Glutamatergic neuron (in vitro differentiated cells): ENCODE results near the gene SLAIN1. TPM values are rescaled to one million over a fixed set of nuclear protein-coding genes. Genes with fewer than 3 reads are reported as not detected.
"Not testable (repeated sequence)": the region's sequence is repeated elsewhere in the genome, so short reads cannot be mapped to it uniquely, and the experiment has no call there.

Source experiments
- DNase-seq: peaks from one replicate; pipeline ENCODE4 v3.0.0; 2022
- H3K27ac Mint-ChIP-seq: one replicate; pipeline ENCODE4 v1.8.0; 2020; ENCODE audit warnings: mild to moderate bottlenecking, mixed read lengths, inconsistent platforms; ENCODE audit not compliant: unreplicated experiment
- H3K27me3 Mint-ChIP-seq: one replicate; pipeline ENCODE4 v1.8.0; 2020; ENCODE audit warnings: mild to moderate bottlenecking, moderate library complexity, mixed read lengths, inconsistent platforms; ENCODE audit not compliant: unreplicated experiment
- H3K36me3 Mint-ChIP-seq: one replicate; pipeline ENCODE4 v1.8.0; 2020; ENCODE audit warnings: mild to moderate bottlenecking, mixed read lengths, inconsistent platforms; ENCODE audit not compliant: unreplicated experiment
- H3K4me1 Mint-ChIP-seq: one replicate; pipeline ENCODE4 v1.8.0; 2020; ENCODE audit warnings: mild to moderate bottlenecking, low read depth, mixed read lengths, inconsistent platforms; ENCODE audit not compliant: unreplicated experiment
- H3K4me3 Mint-ChIP-seq: one replicate; pipeline ENCODE4 v1.8.0; 2020; ENCODE audit warnings: mild to moderate bottlenecking, mixed read lengths, inconsistent platforms; ENCODE audit not compliant: unreplicated experiment
- H3K9me3 Mint-ChIP-seq: one replicate; pipeline ENCODE4 v1.8.0; 2020; ENCODE audit warnings: mild to moderate bottlenecking, moderate library complexity, mixed read lengths, inconsistent platforms; ENCODE audit not compliant: unreplicated experiment
- long read RNA-seq: library from polyadenylated mRNA; unstranded; transcript quantifications from one replicate; pipeline ENCODE4 v2.0.0, GENCODE V29; 2020; ENCODE audit not compliant: unreplicated experiment
- total RNA-seq: library from RNA; stranded (reverse); fragmentation: NEBNext Ultra II Directional; extraction: Animal tissue kit (Norgen Biotek cat#: 25700); gene quantifications from one replicate; pipeline ENCODE4 v1.2.1, GENCODE V29; 2021; ENCODE audit not compliant: unreplicated experiment
- TF ChIP-seq, protein P1 (sequence below): fragments of 200-600 bp; sonication (generic); IDR thresholded peaks from one replicate; pipeline ENCODE4 v1.5.0; 2021; ENCODE audit not compliant: partially characterized antibody, unreplicated experiment

SLAIN1 gene
- 120 TPM for total RNA-seq
- long read RNA-seq, partial matches to known transcripts, result 1 of 4 reads
- long read RNA-seq, other reads (novel, unspliced or antisense), result 3 of 4 reads

DNA sequence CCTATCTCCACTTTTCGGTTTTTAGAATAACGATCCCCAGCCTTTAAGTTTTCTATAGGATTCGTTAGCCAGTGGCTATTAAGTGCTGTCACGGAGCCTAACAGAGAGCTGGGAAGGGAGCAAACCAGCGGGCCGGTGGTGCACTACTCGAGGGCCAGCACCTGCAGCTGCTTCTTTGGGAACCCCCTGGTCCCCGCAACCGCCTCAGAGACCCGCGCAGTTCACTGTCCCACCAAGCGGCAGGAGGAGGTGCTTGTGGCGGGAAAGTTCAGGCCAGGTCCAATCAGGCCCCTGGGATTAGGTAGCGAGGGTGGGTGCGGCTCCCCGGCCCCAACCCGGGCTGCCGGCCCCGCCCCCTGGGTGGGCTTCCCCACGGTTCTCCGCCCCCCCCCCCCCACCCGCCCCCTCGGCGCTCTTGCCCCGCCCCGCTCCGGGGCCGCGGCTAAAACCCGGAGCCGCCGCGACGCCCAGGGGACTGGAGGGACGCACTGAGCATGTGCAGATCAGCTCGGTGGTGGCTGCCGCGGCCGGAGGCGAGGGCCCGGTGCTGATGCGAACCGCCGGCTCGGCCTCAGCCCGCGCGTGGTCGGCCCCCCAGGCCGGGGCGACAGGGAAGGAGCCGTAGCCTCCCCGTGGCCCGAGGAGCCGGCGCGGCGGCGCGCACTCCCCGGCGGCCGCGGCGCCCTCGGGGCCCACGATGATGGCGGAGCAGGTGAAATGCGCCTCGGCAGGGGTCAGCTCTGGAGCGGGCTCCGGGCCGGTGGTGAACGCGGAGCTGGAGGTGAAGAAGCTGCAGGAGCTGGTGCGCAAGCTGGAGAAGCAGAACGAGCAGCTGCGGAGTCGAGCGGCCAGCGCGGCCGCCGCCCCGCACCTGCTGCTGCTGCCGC is at the start of gene SLAIN1:
Gene SLAIN1 (plus strand): TSS at position 471 of the 887 bp plus-strand sequence. CDS start 227 bp downstream, at position 698.
- Mint-ChIP-seq H3K27ac (peak within 1 kb of the TSS; percentile 97), H3K27me3 (peaks cover 7% of the 10 kb centered on the region), H3K9me3 (peaks cover 12% of the 10 kb centered on the region), H3K4me1 (peaks cover 29% of the 10 kb centered on the region), H3K36me3 (no peaks in the 10 kb centered on the region), H3K4me3 (peak within 1 kb of the TSS; percentile 86)
- TF ChIP-seq, protein P1, sequence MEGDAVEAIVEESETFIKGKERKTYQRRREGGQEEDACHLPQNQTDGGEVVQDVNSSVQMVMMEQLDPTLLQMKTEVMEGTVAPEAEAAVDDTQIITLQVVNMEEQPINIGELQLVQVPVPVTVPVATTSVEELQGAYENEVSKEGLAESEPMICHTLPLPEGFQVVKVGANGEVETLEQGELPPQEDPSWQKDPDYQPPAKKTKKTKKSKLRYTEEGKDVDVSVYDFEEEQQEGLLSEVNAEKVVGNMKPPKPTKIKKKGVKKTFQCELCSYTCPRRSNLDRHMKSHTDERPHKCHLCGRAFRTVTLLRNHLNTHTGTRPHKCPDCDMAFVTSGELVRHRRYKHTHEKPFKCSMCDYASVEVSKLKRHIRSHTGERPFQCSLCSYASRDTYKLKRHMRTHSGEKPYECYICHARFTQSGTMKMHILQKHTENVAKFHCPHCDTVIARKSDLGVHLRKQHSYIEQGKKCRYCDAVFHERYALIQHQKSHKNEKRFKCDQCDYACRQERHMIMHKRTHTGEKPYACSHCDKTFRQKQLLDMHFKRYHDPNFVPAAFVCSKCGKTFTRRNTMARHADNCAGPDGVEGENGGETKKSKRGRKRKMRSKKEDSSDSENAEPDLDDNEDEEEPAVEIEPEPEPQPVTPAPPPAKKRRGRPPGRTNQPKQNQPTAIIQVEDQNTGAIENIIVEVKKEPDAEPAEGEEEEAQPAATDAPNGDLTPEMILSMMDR, result no peak
- DNase-seq, result peak; percentile 92

DNA sequence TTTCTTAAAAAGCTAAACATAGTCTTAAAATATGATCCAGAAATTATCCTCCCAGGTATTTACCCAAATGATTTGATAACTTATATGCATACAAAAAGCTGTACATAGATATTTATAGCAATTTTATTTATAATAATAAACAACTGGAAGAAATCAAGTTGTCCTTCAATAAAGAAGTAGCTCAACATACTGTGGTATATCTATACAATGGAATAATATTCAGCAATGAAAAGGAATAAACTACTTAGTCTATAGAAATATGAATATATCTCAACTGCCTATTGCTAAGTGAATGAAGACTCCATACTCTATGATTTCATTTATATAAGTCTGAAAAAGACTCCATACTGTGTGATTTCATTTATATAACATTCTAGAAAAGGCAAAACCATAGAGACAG is 47.1 kb upstream of the SLAIN1 start:
- no peaks in the 10 kb centered on the region for H3K4me1 Mint-ChIP-seq
- no peak overlapping the region for H3K4me3 Mint-ChIP-seq
- H3K27me3 Mint-ChIP-seq, result no peaks in the 10 kb centered on the region
- DNase-seq, result no peak
- TF ChIP-seq, protein P1, result no peak
- peaks cover 7% of the 10 kb centered on the region for H3K36me3 Mint-ChIP-seq
- no peak overlapping the region for H3K27ac Mint-ChIP-seq
- peaks cover 3% of the 10 kb centered on the region for H3K9me3 Mint-ChIP-seq

DNA sequence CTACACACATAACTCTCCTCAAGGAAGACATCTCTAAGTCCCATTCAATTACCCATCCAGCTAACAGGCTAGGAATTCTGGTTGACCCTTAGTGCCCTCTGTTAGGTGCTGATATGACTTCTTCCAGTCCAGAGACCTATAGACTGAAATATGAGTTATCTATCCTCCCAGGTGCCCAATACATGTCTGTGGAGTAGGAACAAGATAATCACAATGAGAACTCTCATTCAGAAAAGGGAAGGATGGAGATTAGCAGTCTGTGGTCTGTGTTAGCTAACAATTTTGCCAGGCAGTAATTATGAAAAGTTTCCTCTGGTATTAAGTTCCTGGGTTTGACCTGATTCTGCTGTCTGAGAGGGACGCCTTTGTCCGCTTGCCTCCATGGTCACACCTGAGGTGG is 44.2 kb upstream of the SLAIN1 start:
- H3K36me3 Mint-ChIP-seq, result peaks cover 7% of the 10 kb centered on the region
- no peak overlapping the region for H3K27ac Mint-ChIP-seq
- no peak for DNase-seq
- no peak overlapping the region for H3K4me3 Mint-ChIP-seq
- peaks cover 3% of the 10 kb centered on the region for H3K9me3 Mint-ChIP-seq
- H3K27me3 Mint-ChIP-seq, result no peaks in the 10 kb centered on the region
- no peaks in the 10 kb centered on the region for H3K4me1 Mint-ChIP-seq
- TF ChIP-seq, protein P1, result no peak

DNA sequence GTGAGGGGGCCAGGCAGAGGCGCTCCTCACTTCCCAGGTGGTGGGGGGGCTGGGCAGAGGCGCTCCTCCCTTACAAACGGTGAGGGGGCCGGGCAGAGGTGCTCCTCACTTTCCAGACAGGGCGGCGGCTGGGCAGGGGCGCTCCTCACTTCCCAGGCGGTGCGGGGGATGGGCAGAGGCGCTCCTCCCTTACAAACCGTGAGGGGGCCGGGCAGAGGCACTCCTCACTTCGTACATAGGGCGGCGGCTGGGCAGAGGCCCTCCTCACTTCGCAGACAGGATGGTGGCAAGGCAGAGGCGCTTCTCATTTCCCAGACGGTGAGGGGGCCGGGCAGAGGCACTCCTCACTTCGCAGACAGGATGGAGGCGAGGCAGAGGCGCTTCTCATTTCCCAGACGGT is 37.5 kb upstream of the SLAIN1 start:
- H3K9me3 Mint-ChIP-seq, H3K4me1 Mint-ChIP-seq, H3K4me3 Mint-ChIP-seq, H3K27ac Mint-ChIP-seq, H3K27me3 Mint-ChIP-seq, DNase-seq, H3K36me3 Mint-ChIP-seq: not testable (repeated sequence)

DNA sequence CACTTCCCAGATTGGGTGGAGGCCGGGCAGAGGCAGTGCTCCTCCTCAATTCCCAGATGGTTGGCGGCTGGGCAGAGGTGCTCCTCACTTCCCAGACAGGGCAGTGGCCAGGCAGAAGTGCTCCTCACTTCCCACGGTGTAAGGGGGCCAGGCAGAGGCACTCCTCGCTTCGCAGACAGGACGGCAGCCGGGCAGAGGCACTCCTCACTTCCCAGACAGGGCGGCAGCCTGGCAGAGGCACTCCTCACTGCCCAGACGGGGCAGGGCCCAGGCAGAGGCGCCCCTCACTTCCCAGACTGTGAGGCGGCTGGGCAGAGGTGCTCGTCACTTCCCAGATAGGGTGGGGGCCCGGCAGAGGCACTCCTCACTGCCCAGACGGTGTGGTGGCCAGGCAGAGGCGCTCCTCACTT is 36.6 kb upstream of the SLAIN1 start:
- Mint-ChIP-seq H3K9me3 (peaks cover 6% of the 10 kb centered on the region), H3K27ac (no peak overlapping the region), H3K4me1 (no peaks in the 10 kb centered on the region), H3K27me3 (peaks cover 3% of the 10 kb centered on the region), H3K36me3 (no peaks in the 10 kb centered on the region), H3K4me3 (no peak overlapping the region)
- TF ChIP-seq, protein P1, result no peak
- DNase-seq, result no peak

DNA sequence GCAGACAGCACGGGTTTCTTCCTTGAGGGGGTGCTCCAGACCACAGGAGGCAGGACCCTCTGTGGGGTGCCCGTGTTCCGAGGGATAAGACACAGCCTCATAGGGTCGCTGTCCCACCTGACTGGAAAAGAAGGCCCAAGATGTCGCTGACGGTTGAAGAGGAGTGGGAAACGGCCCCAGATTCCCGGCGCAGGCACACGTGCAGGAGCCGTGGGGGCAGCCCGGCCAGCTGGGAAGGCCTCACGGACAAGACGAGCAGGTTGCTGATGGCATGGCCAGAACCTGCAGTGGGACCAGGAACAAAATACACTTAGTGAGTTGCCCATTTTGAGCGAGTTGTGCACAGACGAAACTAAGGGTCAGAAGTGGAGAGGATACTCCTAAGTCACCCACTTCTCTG is 35.2 kb upstream of the SLAIN1 start:
- not testable (repeated sequence) for H3K9me3 Mint-ChIP-seq, H3K27me3 Mint-ChIP-seq, H3K27ac Mint-ChIP-seq, H3K4me1 Mint-ChIP-seq, H3K4me3 Mint-ChIP-seq, DNase-seq, H3K36me3 Mint-ChIP-seq

DNA sequence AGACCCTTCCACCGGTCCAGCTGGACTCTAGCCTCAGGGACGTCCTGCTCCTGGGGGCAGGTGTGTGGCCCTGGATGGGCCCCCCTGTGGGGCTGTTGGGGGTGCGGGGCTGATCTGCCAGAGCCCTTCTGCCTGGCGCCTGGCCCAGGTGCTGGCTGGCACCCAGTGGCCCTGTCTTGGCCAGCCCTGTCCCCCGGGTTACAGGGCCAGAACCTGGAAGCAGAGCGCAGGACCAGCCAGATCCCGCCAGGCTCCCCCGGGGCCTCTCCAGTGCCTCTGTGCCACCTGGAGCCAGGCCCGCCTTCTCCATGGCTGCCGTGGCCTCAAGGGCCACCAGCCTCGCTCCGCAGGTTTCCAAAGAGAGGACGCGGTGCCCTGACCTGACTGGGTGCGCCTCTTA is 34.7 kb upstream of the SLAIN1 start:
- H3K27ac Mint-ChIP-seq, H3K36me3 Mint-ChIP-seq, H3K27me3 Mint-ChIP-seq, H3K4me1 Mint-ChIP-seq, H3K4me3 Mint-ChIP-seq, DNase-seq, H3K9me3 Mint-ChIP-seq: not testable (repeated sequence)
